Activated CD8-positive, alpha-beta memory T cell treated with anti-CD3 and anti-CD28 coated beads, Interleukin-2, amount 10 ng/mL, durations not matched to agents 7 days and 5 days (primary cell): ENCODE measurements around the gene CETN2. TPM values are rescaled to one million over a fixed set of nuclear protein-coding genes. Genes with fewer than 3 reads are reported as not detected.
"Not testable (repeated sequence)": the region's sequence is repeated elsewhere in the genome, so short reads cannot be mapped to it uniquely, and the experiment has no call there.

Experiments used
- ATAC-seq: fragments of 150-1000 bp; cut with Tn5 transposase; one replicate; pipeline ENCODE4 v1.10.0; 2021; ENCODE audit warnings: moderate library complexity
- CTCF ChIA-PET: fragments of 350-600 bp; sonication (Branson Sonifier 250); formaldehyde crosslinking; loops from one replicate; lab custom pipeline; 2021; ENCODE audit warnings: antibody characterized with exemption; lab: Charles Lee
- DNase-seq: peaks from one replicate; pipeline ENCODE4 v3.0.0-alpha.2; 2020
- H3K27ac Mint-ChIP-seq: one replicate; pipeline ENCODE4 v1.8.0; 2021; ENCODE audit warnings: mild to moderate bottlenecking, mixed read lengths
- H3K27me3 Mint-ChIP-seq: one replicate; pipeline ENCODE4 v1.8.0; 2021; ENCODE audit warnings: mixed read lengths
- H3K36me3 Mint-ChIP-seq: one replicate; pipeline ENCODE4 v1.8.0; 2021; ENCODE audit warnings: mild to moderate bottlenecking, mixed read lengths
- H3K4me1 Mint-ChIP-seq: one replicate; pipeline ENCODE4 v1.8.0; 2021; ENCODE audit warnings: mixed read lengths
- H3K4me3 Mint-ChIP-seq: one replicate; pipeline ENCODE4 v1.8.0; 2021; ENCODE audit warnings: mild to moderate bottlenecking, moderate library complexity, mixed read lengths
- H3K9me3 Mint-ChIP-seq: one replicate; pipeline ENCODE4 v1.8.0; 2022; ENCODE audit warnings: low read depth, mixed read lengths
- total RNA-seq, 2 experiments: library from RNA; stranded (reverse); gene quantifications; one replicate each; pipeline ENCODE4 v1.2.3, GENCODE V29; 2021

CETN2 gene
- total RNA-seq, 2 experiments from 2014 or later, result 5.9 to 8.7 TPM

GRCh38 chrX:152850465-152850864 lies 19.9 kb upstream of the CETN2 start:
- peaks cover 35% of the 10 kb centered on the region for H3K36me3 Mint-ChIP-seq
- no peak overlapping the region for H3K27ac Mint-ChIP-seq
- DNase-seq (no peak), ATAC-seq (no peak)
- H3K27me3 Mint-ChIP-seq, result no peaks in the 10 kb centered on the region
- H3K9me3 Mint-ChIP-seq, result no peaks in the 10 kb centered on the region
- CTCF ChIA-PET, result no interaction called here
- H3K4me1 Mint-ChIP-seq, result peaks cover 29% of the 10 kb centered on the region
- no peak overlapping the region for H3K4me3 Mint-ChIP-seq

- CTCF ChIA-PET, result no interaction called here
- Mint-ChIP-seq H3K4me1 (peaks cover 19% of the 10 kb centered on the region), H3K36me3 (peaks cover 25% of the 10 kb centered on the region), H3K9me3 (no peaks in the 10 kb centered on the region), H3K27ac (no peak overlapping the region), H3K27me3 (no peaks in the 10 kb centered on the region), H3K4me3 (no peak overlapping the region)
- no peak for DNase-seq
- no peak for ATAC-seq
Observed at GRCh38 chrX:152847281-152847680, 16.7 kb upstream of the CETN2 start.

- no peak overlapping the region for H3K27ac Mint-ChIP-seq
- no peak for ATAC-seq
- H3K27me3 Mint-ChIP-seq, result no peaks in the 10 kb centered on the region
- H3K4me3 Mint-ChIP-seq, result no peak overlapping the region
- no peaks in the 10 kb centered on the region for H3K9me3 Mint-ChIP-seq
- H3K36me3 Mint-ChIP-seq, result peaks cover 18% of the 10 kb centered on the region
- peaks cover 8% of the 10 kb centered on the region for H3K4me1 Mint-ChIP-seq
- no peak for DNase-seq
- CTCF ChIA-PET, result no interaction called here
Observed at GRCh38 chrX:152845618-152846240, 15.2 kb upstream of the CETN2 start.

- DNase-seq (no peak), ATAC-seq (no peak)
- Mint-ChIP-seq H3K9me3 (no peaks in the 10 kb centered on the region), H3K4me3 (no peak overlapping the region), H3K27me3 (no peaks in the 10 kb centered on the region), H3K27ac (no peak overlapping the region), H3K4me1 (peaks cover 1% of the 10 kb centered on the region), H3K36me3 (peaks cover 17% of the 10 kb centered on the region)
- CTCF ChIA-PET, result no interaction called here
Observed at GRCh38 chrX:152844256-152844655, 13.7 kb upstream of the CETN2 start.

- CTCF ChIA-PET, result no interaction called here
- H3K27me3 Mint-ChIP-seq, result no peaks in the 10 kb centered on the region
- no peaks in the 10 kb centered on the region for H3K9me3 Mint-ChIP-seq
- ATAC-seq, result no peak
- no peak overlapping the region for H3K27ac Mint-ChIP-seq
- DNase-seq, result no peak
- H3K4me3 Mint-ChIP-seq, result no peak overlapping the region
- no peaks in the 10 kb centered on the region for H3K4me1 Mint-ChIP-seq
- H3K36me3 Mint-ChIP-seq, result peaks cover 17% of the 10 kb centered on the region
Observed at GRCh38 chrX:152843852-152844251, 13.3 kb upstream of the CETN2 start.

DNA sequence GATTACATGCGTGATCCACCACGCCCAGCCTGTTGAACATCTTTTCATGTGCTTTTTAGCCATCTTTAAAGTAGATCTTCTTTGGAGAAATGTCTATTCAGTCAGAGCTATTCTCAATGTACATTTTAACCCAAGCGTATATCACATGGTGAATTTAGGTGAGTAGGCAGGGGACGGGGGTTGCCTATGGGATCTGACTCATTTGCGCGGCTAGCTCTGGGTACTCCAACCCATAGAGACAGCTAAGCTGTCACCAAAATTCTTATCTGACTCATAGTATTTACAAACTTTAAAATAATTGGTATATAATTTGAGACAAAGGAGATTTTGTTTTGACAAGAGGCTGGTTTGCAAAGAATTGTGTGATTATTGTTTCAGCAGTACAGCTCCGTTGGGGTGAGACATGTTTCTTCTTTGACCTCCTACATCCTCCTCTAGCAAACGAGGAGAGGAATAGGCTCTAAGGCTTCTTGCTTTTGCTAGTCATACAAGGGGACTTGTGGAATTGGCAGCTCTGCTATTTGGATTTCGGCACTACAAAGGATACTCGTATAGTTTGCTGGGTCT lies 12.3 kb upstream of the CETN2 start:
- ATAC-seq (no peak), DNase-seq (no peak)
- H3K4me3 Mint-ChIP-seq, result no peak overlapping the region
- no peak overlapping the region for H3K27ac Mint-ChIP-seq
- no peaks in the 10 kb centered on the region for H3K4me1 Mint-ChIP-seq
- H3K27me3 Mint-ChIP-seq, result no peaks in the 10 kb centered on the region
- peaks cover 12% of the 10 kb centered on the region for H3K36me3 Mint-ChIP-seq
- H3K9me3 Mint-ChIP-seq, result no peaks in the 10 kb centered on the region
- CTCF ChIA-PET, result no interaction called here

DNA sequence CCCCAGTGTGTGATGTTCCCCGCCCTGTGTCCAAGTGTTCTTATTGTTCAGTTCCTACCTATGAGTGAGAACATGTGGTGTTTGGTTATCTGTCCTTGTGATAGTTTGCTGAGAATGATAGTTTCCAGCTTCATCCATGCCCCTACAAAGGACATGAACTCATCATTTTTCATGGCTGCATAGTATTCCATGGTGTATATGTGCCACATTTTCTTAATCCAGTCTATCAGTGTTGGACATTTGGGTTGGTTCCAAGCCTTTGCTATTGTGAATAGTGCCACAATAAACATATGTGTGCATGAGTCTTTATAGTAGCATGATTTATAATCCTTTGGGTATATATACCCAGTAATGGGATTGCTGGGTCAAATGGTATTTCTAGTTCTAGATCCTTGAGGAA lies 4.9 kb upstream of the CETN2 start:
- Mint-ChIP-seq H3K36me3 (peaks cover 14% of the 10 kb centered on the region), H3K4me1 (peaks cover 16% of the 10 kb centered on the region)
- H3K9me3 Mint-ChIP-seq, H3K27me3 Mint-ChIP-seq, H3K27ac Mint-ChIP-seq, ATAC-seq, H3K4me3 Mint-ChIP-seq, CTCF ChIA-PET, DNase-seq: not testable (repeated sequence)

GRCh38 chrX:152833378-152833777 lies 2.8 kb upstream of the CETN2 start:
- no peak overlapping the region for H3K27ac Mint-ChIP-seq
- no peak overlapping the region for H3K4me3 Mint-ChIP-seq
- CTCF ChIA-PET, result no interaction called here
- peaks cover 12% of the 10 kb centered on the region for H3K36me3 Mint-ChIP-seq
- no peak for DNase-seq
- H3K9me3 Mint-ChIP-seq, result no peaks in the 10 kb centered on the region
- no peaks in the 10 kb centered on the region for H3K27me3 Mint-ChIP-seq
- H3K4me1 Mint-ChIP-seq, result peaks cover 20% of the 10 kb centered on the region
- ATAC-seq, result no peak

- CTCF ChIA-PET, result no interaction called here
- Mint-ChIP-seq H3K9me3 (no peaks in the 10 kb centered on the region), H3K27ac (no peak overlapping the region), H3K36me3 (peaks cover 12% of the 10 kb centered on the region), H3K4me1 (peaks cover 20% of the 10 kb centered on the region), H3K4me3 (peak overlapping the region; percentile 88), H3K27me3 (no peaks in the 10 kb centered on the region)
- DNase-seq (no peak), ATAC-seq (no peak)
Observed at GRCh38 chrX:152832520-152832919, 2.0 kb upstream of the CETN2 start.

GRCh38 chrX:152831391-152831790 lies 834 bp upstream of the CETN2 start:
- Mint-ChIP-seq H3K4me3 (peak overlapping the region; percentile 88), H3K27me3 (no peaks in the 10 kb centered on the region), H3K4me1 (peaks cover 20% of the 10 kb centered on the region), H3K27ac (peak overlapping the region; percentile 88), H3K36me3 (peaks cover 12% of the 10 kb centered on the region), H3K9me3 (no peaks in the 10 kb centered on the region)
- CTCF ChIA-PET, result interaction anchor here (1.0 to 1.9 kb wide), 2 partner anchors 10 to 15 kb away, joined by 4 to 5 read pairs; no protein-coding TSS in a partner anchor
- no peak for ATAC-seq
- DNase-seq, result no peak

DNA sequence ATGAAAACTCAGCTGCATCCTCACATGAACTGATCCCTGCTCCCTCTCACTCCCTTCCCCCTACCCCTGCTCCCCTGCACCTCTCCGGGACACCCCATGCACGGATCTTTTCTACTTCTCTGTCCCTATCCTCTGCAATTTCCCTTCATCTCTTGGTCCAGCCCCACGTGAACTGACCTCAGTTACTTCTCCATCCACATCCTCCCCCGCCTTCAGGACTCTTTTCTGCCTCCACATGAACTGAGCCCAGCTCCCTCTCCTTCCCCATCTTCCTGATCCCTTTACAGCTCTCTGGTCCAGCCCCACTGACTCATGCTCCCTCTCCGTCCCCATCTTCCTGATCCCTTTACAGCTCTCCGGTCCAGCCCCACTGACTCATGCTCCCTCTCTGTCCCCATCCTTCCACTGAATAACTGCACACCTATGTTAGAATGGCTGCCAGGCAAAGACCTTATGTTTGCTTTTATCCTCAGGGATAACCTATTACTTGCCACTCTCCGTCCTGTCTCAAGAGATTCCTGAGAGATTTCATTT lies 5.6 kb downstream of the CETN2 start:
- DNase-seq (no peak), ATAC-seq (no peak)
- Mint-ChIP-seq H3K9me3 (no peaks in the 10 kb centered on the region), H3K4me1 (peaks cover 10% of the 10 kb centered on the region), H3K4me3 (no peak overlapping the region), H3K27me3 (peaks cover 8% of the 10 kb centered on the region), H3K27ac (no peak overlapping the region), H3K36me3 (no peaks in the 10 kb centered on the region)
- CTCF ChIA-PET, result no interaction called here

- Mint-ChIP-seq H3K9me3 (no peaks in the 10 kb centered on the region), H3K27ac (no peak overlapping the region), H3K27me3 (peaks cover 8% of the 10 kb centered on the region), H3K4me1 (peaks cover 9% of the 10 kb centered on the region), H3K4me3 (no peak overlapping the region), H3K36me3 (no peaks in the 10 kb centered on the region)
- no peak for ATAC-seq
- no peak for DNase-seq
- CTCF ChIA-PET, result no interaction called here
Observed at GRCh38 chrX:152823657-152824056, 6.9 kb downstream of the CETN2 start.

GRCh38 chrX:152822383-152823086 lies 8.0 kb downstream of the CETN2 start:
- Mint-ChIP-seq H3K4me1 (peaks cover 9% of the 10 kb centered on the region), H3K9me3 (no peaks in the 10 kb centered on the region), H3K4me3 (no peak overlapping the region), H3K36me3 (no peaks in the 10 kb centered on the region), H3K27me3 (peaks cover 8% of the 10 kb centered on the region), H3K27ac (no peak overlapping the region)
- DNase-seq (no peak), ATAC-seq (no peak)
- CTCF ChIA-PET, result interaction anchor here (0.9 to 1.3 kb wide), 2 partner anchors 8 to 104 kb away, joined by 3 read pairs; partner anchors contain the start of gene CETN2
